ENCODE results near the gene KRCC1. TPM values are rescaled to one million over a fixed set of nuclear protein-coding genes. Genes with fewer than 3 reads are reported as not detected.
A peak's percentile ranks its signal among the peaks of the same experiment; 100 is the strongest.

Gene KRCC1
- total and polyA plus RNA-seq, 2 experiments from 2014 or later = 10.3 to 12.5 TPM

- peaks cover 3% of the 10 kb centered on the region; the same call in 1 of the 3 replicates for H3K9me3 Mint-ChIP-seq
- DNase-seq (ENCODE audit: low spot score) (no peak), ATAC-seq (no peak)
- TF ChIP-seq EZH2phosphoT487 (IDR thresholded peaks at IDR 0.05; ENCODE audit: unreplicated experiment) = no peak
- TF ChIP-seq ZNF331 (CRISPR knock-in tag; IDR thresholded peaks at IDR 0.05; ENCODE audit: low read depth) = no peak
- no peak for TF ChIP-seq ETS1 (IDR thresholded peaks at IDR 0.05)
- TF ChIP-seq ZNF114 (CRISPR knock-in tag; IDR thresholded peaks at IDR 0.05) = no peak
- no peak for TF ChIP-seq STAT1 (IDR thresholded peaks at IDR 0.05; ENCODE audit: unreplicated experiment)
- no peak for TF ChIP-seq NANOG (IDR thresholded peaks at IDR 0.05; ENCODE audit: borderline replicate concordance)
- TF ChIP-seq EZH2 (IDR thresholded peaks at IDR 0.05; ENCODE audit: low read depth, unreplicated experiment) = no peak
- no peak for TF ChIP-seq POLR2AphosphoS5 (IDR thresholded peaks at IDR 0.05; ENCODE audit: low read depth)
- no peak for TF ChIP-seq CTCF (conservative IDR thresholded peaks at IDR 0.05; ENCODE audit: low read depth in 2 of 2)
- TF ChIP-seq REST (IDR thresholded peaks at IDR 0.05; ENCODE audit: unreplicated experiment) = no peak
- H3K27me3 ChIP-seq (ENCODE audit: insufficient read depth) = no peaks in the 10 kb centered on the region
- no peak overlapping the region for H3K4me3 ChIP-seq
- H3K27ac Mint-ChIP-seq = no peak overlapping the region
- H3K27ac ChIP-seq (ENCODE audit: low read depth) = no peak overlapping the region
- no peaks in the 10 kb centered on the region for H3F3A ChIP-seq (replicated peaks; ENCODE audit: low read depth)
- no peaks in the 10 kb centered on the region for H3K36me3 ChIP-seq (ENCODE audit: insufficient read depth)
- no peaks in the 10 kb centered on the region for H3K36me3 Mint-ChIP-seq (ENCODE audit: low read depth)
- no peak overlapping the region for H3K4me3 Mint-ChIP-seq
- 0 out of 2 replicates have a peak overlapping the region, but pooled peaks have one; percentile 52 for H2AFZ ChIP-seq
- H3K79me2 ChIP-seq (replicated peaks; ENCODE audit: insufficient read depth) = no peaks in the 10 kb centered on the region
- no peaks in the 10 kb centered on the region for H4K20me1 ChIP-seq (replicated peaks; ENCODE audit: insufficient read depth)
- no peaks in the 10 kb centered on the region for H3K4me1 ChIP-seq (ENCODE audit: insufficient read depth)
- H3K4me1 Mint-ChIP-seq = peaks cover 1% of the 10 kb centered on the region; the same call in 2 of the 3 replicates
- no peak overlapping the region for H3K4me2 ChIP-seq
- no peaks in the 10 kb centered on the region for H3K9me2 ChIP-seq (ENCODE audit: insufficient read depth)
- H3K27me3 Mint-ChIP-seq (ENCODE audit: insufficient read depth, low read depth, poor library complexity) = peaks cover 4% of the 10 kb centered on the region
Observed at GRCh38 chr2:87996570-87996969, 59.0 kb downstream of the KRCC1 start.

Measured in GM23338 (cell line).